ENCODE measurements around the gene PKP1. TPM values are rescaled to one million over a fixed set of nuclear protein-coding genes. Genes with fewer than 3 reads are reported as not detected.

PKP1 gene
- total RNA-seq, 2 experiments from 2014 or later: not detected

GRCh38 chr1:201299968-201300367 lies 16.7 kb downstream of the PKP1 start:
- DNase-seq (no peak), ATAC-seq (no peak)
- Mint-ChIP-seq H3K9me3 (ENCODE audit: low read depth) (no peaks in the 10 kb centered on the region), H3K27me3 (peaks cover 16% of the 10 kb centered on the region), H3K36me3 (ENCODE audit: low read depth) (no peaks in the 10 kb centered on the region), H3K27ac (no peak overlapping the region), H3K4me1 (no peaks in the 10 kb centered on the region), H3K4me3 (no peak overlapping the region)
- CTCF ChIA-PET: interaction anchor here (1.4 kb wide), 1 partner anchor 11 kb away, joined by 3 read pairs; no protein-coding TSS in a partner anchor
- intact Hi-C loops (cut with DNase I, micrococcal nuclease): no loop called here
- POLR2A ChIA-PET: no interaction called here

- Mint-ChIP-seq H3K27me3 (peaks cover 12% of the 10 kb centered on the region), H3K36me3 (ENCODE audit: low read depth) (no peaks in the 10 kb centered on the region), H3K4me1 (no peaks in the 10 kb centered on the region), H3K4me3 (no peak overlapping the region), H3K9me3 (ENCODE audit: low read depth) (no peaks in the 10 kb centered on the region), H3K27ac (no peak overlapping the region)
- intact Hi-C loops (cut with DNase I, micrococcal nuclease): no loop called here
- CTCF ChIA-PET: no interaction called here
- POLR2A ChIA-PET: no interaction called here
- no peak for ATAC-seq
- no peak for DNase-seq
These were observed 17.3 kb downstream of the PKP1 start for GRCh38 chr1:201300641-201301040.

- ChIA-PET CTCF (interaction anchor here (1.0 kb wide), 1 partner anchor 23 kb away, joined by 3 read pairs; no protein-coding TSS in a partner anchor), POLR2A (no interaction called here)
- ATAC-seq (no peak), DNase-seq (no peak)
- no peak overlapping the region for H3K27ac Mint-ChIP-seq
- H3K36me3 Mint-ChIP-seq (ENCODE audit: low read depth): no peaks in the 10 kb centered on the region
- no peak overlapping the region for H3K4me3 Mint-ChIP-seq
- intact Hi-C loops (cut with DNase I, micrococcal nuclease): no loop called here
- H3K27me3 Mint-ChIP-seq: peaks cover 5% of the 10 kb centered on the region
- no peaks in the 10 kb centered on the region for H3K4me1 Mint-ChIP-seq
- no peaks in the 10 kb centered on the region for H3K9me3 Mint-ChIP-seq (ENCODE audit: low read depth)
These were observed 19.2 kb downstream of the PKP1 start for GRCh38 chr1:201302163-201303152.

GRCh38 chr1:201304126-201304525 lies 20.8 kb downstream of the PKP1 start:
- ChIA-PET CTCF (interaction anchor here (0.7 kb wide), 1 partner anchor 213 kb away, joined by 3 read pairs; no protein-coding TSS in a partner anchor), POLR2A (no interaction called here)
- Mint-ChIP-seq H3K4me1 (no peaks in the 10 kb centered on the region), H3K9me3 (ENCODE audit: low read depth) (no peaks in the 10 kb centered on the region), H3K27me3 (peaks cover 8% of the 10 kb centered on the region), H3K36me3 (ENCODE audit: low read depth) (no peaks in the 10 kb centered on the region), H3K4me3 (no peak overlapping the region), H3K27ac (no peak overlapping the region)
- intact Hi-C loops (cut with DNase I, micrococcal nuclease): no loop called here
- DNase-seq: no peak
- ATAC-seq: no peak

GRCh38 chr1:201305815-201306214 lies 22.5 kb downstream of the PKP1 start:
- H3K4me3 Mint-ChIP-seq: no peak overlapping the region
- H3K27ac Mint-ChIP-seq: no peak overlapping the region
- intact Hi-C loops (cut with DNase I, micrococcal nuclease): no loop called here
- H3K27me3 Mint-ChIP-seq: peaks cover 13% of the 10 kb centered on the region
- H3K36me3 Mint-ChIP-seq (ENCODE audit: low read depth): no peaks in the 10 kb centered on the region
- H3K9me3 Mint-ChIP-seq (ENCODE audit: low read depth): no peaks in the 10 kb centered on the region
- ChIA-PET CTCF (interaction anchor here (1.1 kb wide), 1 partner anchor 87 kb away, joined by 3 read pairs; no protein-coding TSS in a partner anchor), POLR2A (no interaction called here)
- ATAC-seq (no peak), DNase-seq (no peak)
- H3K4me1 Mint-ChIP-seq: no peaks in the 10 kb centered on the region

- no peak overlapping the region for H3K27ac Mint-ChIP-seq
- no peak overlapping the region for H3K4me3 Mint-ChIP-seq
- H3K27me3 Mint-ChIP-seq: peaks cover 15% of the 10 kb centered on the region
- H3K9me3 Mint-ChIP-seq (ENCODE audit: low read depth): no peaks in the 10 kb centered on the region
- ChIA-PET POLR2A (no interaction called here), CTCF (no interaction called here)
- no peak for DNase-seq
- ATAC-seq: no peak
- no peaks in the 10 kb centered on the region for H3K36me3 Mint-ChIP-seq (ENCODE audit: low read depth)
- intact Hi-C loops (cut with DNase I, micrococcal nuclease): no loop called here
- no peaks in the 10 kb centered on the region for H3K4me1 Mint-ChIP-seq
These were observed 23.9 kb downstream of the PKP1 start for GRCh38 chr1:201307231-201307630.

- DNase-seq (no peak), ATAC-seq (no peak)
- Mint-ChIP-seq H3K4me1 (no peaks in the 10 kb centered on the region), H3K4me3 (no peak overlapping the region), H3K27me3 (peaks cover 15% of the 10 kb centered on the region), H3K27ac (no peak overlapping the region), H3K9me3 (ENCODE audit: low read depth) (no peaks in the 10 kb centered on the region), H3K36me3 (ENCODE audit: low read depth) (no peaks in the 10 kb centered on the region)
- intact Hi-C loops (cut with DNase I, micrococcal nuclease): no loop called here
- ChIA-PET POLR2A (no interaction called here), CTCF (interaction anchor here (1.2 kb wide), 1 partner anchor 99 kb away, joined by 4 read pairs; no protein-coding TSS in a partner anchor)
These were observed 24.6 kb downstream of the PKP1 start for GRCh38 chr1:201307760-201308499.

GRCh38 chr1:201309416-201309815 lies 26.1 kb downstream of the PKP1 start:
- Mint-ChIP-seq H3K27ac (no peak overlapping the region), H3K36me3 (ENCODE audit: low read depth) (no peaks in the 10 kb centered on the region), H3K9me3 (ENCODE audit: low read depth) (no peaks in the 10 kb centered on the region), H3K4me3 (no peak overlapping the region), H3K4me1 (no peaks in the 10 kb centered on the region), H3K27me3 (peaks cover 15% of the 10 kb centered on the region)
- CTCF ChIA-PET: no interaction called here
- intact Hi-C loops (cut with DNase I, micrococcal nuclease): no loop called here
- no peak for ATAC-seq
- DNase-seq: peak; percentile 30
- POLR2A ChIA-PET: no interaction called here

- intact Hi-C loops (cut with DNase I, micrococcal nuclease): no loop called here
- H3K4me1 Mint-ChIP-seq: no peaks in the 10 kb centered on the region
- peaks cover 15% of the 10 kb centered on the region for H3K27me3 Mint-ChIP-seq
- H3K36me3 Mint-ChIP-seq (ENCODE audit: low read depth): no peaks in the 10 kb centered on the region
- ATAC-seq (no peak), DNase-seq (no peak)
- no peak overlapping the region for H3K4me3 Mint-ChIP-seq
- no peak overlapping the region for H3K27ac Mint-ChIP-seq
- H3K9me3 Mint-ChIP-seq (ENCODE audit: low read depth): no peaks in the 10 kb centered on the region
- ChIA-PET CTCF (no interaction called here), POLR2A (no interaction called here)
These were observed 27.1 kb downstream of the PKP1 start for GRCh38 chr1:201310251-201310985.

- ATAC-seq: no peak
- no peaks in the 10 kb centered on the region for H3K4me1 Mint-ChIP-seq
- H3K9me3 Mint-ChIP-seq (ENCODE audit: low read depth): no peaks in the 10 kb centered on the region
These were observed 27.7 kb downstream of the PKP1 start for GRCh38 chr1:201310986-201311355.

GRCh38 chr1:201311356-201312011 lies 28.2 kb downstream of the PKP1 start:
- POLR2A ChIA-PET: no interaction called here
- H3K27me3 Mint-ChIP-seq: peaks cover 18% of the 10 kb centered on the region

More at GRCh38 chr1:201310986-201311355, 27.7 kb downstream of the PKP1 start:
- DNase-seq: no peak
- ChIA-PET POLR2A (no interaction called here), CTCF (interaction anchor here (0.6 kb wide), 1 partner anchor 175 kb away, joined by 4 read pairs; no protein-coding TSS in a partner anchor)
- Mint-ChIP-seq H3K27ac (no peak overlapping the region), H3K27me3 (peaks cover 17% of the 10 kb centered on the region), H3K4me3 (no peak overlapping the region), H3K36me3 (ENCODE audit: low read depth) (no peaks in the 10 kb centered on the region)
- intact Hi-C loops (cut with DNase I, micrococcal nuclease): no loop called here

More at GRCh38 chr1:201311356-201312011, 28.2 kb downstream of the PKP1 start:
- no peaks in the 10 kb centered on the region for H3K9me3 Mint-ChIP-seq (ENCODE audit: low read depth)
- DNase-seq: no peak
- CTCF ChIA-PET: interaction anchor here (0.6 kb wide), 2 partner anchors 85 to 175 kb away, joined by 3 to 4 read pairs; no protein-coding TSS in a partner anchor
- H3K36me3 Mint-ChIP-seq (ENCODE audit: low read depth): no peaks in the 10 kb centered on the region
- peak; percentile 30 for ATAC-seq
- no peak overlapping the region for H3K27ac Mint-ChIP-seq
- no peaks in the 10 kb centered on the region for H3K4me1 Mint-ChIP-seq
- no peak overlapping the region for H3K4me3 Mint-ChIP-seq
- intact Hi-C loops (cut with DNase I, micrococcal nuclease): no loop called here
